H9 (cell line): ENCODE data around the gene HYI. TPM values are rescaled to one million over a fixed set of nuclear protein-coding genes. Genes with fewer than 3 reads are reported as not detected.

Experiments
- DNase-seq: peaks from one replicate; pipeline ENCODE4 v3.0.0-alpha.2; 2017
- H2AFZ ChIP-seq: one replicate; pipeline ENCODE4 v1.6.1; 2013; ENCODE audit warnings: mild to moderate bottlenecking, low read length, control low read depth, moderate library complexity
- H2AK5ac ChIP-seq: 2 replicates; pipeline ENCODE4 v1.6.1; 2013; ENCODE audit warnings: low read length, control low read depth, mixed read lengths; ENCODE audit not compliant: insufficient read length
- H2BK120ac ChIP-seq: one replicate; pipeline ENCODE4 v1.6.1; 2013; ENCODE audit warnings: low read depth, mild to moderate bottlenecking, low read length, control low read depth, inconsistent platforms; ENCODE audit not compliant: poor library complexity, severe bottlenecking
- H2BK12ac ChIP-seq: 2 replicates; pipeline ENCODE4 v1.6.1; 2013; ENCODE audit warnings: low read length, control low read depth, mixed read lengths, low read depth; ENCODE audit not compliant: insufficient read length
- H2BK15ac ChIP-seq: 2 replicates; pipeline ENCODE4 v1.6.1; 2013; ENCODE audit warnings: low read depth, low read length, control low read depth
- H2BK20ac ChIP-seq: one replicate; pipeline ENCODE4 v1.6.1; 2013; ENCODE audit warnings: low read depth, mild to moderate bottlenecking, low read length, control low read depth, inconsistent platforms; ENCODE audit not compliant: poor library complexity, severe bottlenecking
- H2BK5ac ChIP-seq: 2 replicates; pipeline ENCODE4 v1.6.1; 2013; ENCODE audit warnings: low read length, control low read depth, mixed read lengths; ENCODE audit not compliant: insufficient read length
- H3K14ac ChIP-seq: 2 replicates; pipeline ENCODE4 v1.6.1; 2013; ENCODE audit warnings: low read length, control low read depth; ENCODE audit not compliant: insufficient read depth
- H3K18ac ChIP-seq: 2 replicates; pipeline ENCODE4 v1.6.1; 2013; ENCODE audit warnings: low read depth, mild to moderate bottlenecking, mixed read lengths, low read length, control low read depth; ENCODE audit not compliant: insufficient read length
- H3K23ac ChIP-seq: 2 replicates; pipeline ENCODE4 v1.6.1; 2013; ENCODE audit warnings: low read length, control low read depth, mixed read lengths, low read depth; ENCODE audit not compliant: insufficient read length
- H3K23me2 ChIP-seq: 2 replicates; pipeline ENCODE4 v1.6.1; 2013; ENCODE audit warnings: low read depth, mild to moderate bottlenecking, mixed read lengths, low read length, control low read depth; ENCODE audit not compliant: insufficient read length, poor library complexity, severe bottlenecking
- H3K27ac ChIP-seq: 2 replicates; pipeline ENCODE4 v1.5.1; 2013; ENCODE audit warnings: low read length, control low read depth, mixed read lengths, low read depth; ENCODE audit not compliant: insufficient read length
- H3K27me3 ChIP-seq: 2 replicates; pipeline ENCODE4 v1.6.1; 2013; ENCODE audit warnings: low read length, control low read depth, inconsistent platforms; ENCODE audit not compliant: insufficient read depth
- H3K4ac ChIP-seq: 2 replicates; pipeline ENCODE4 v1.6.1; 2013; ENCODE audit warnings: low read depth, mild to moderate bottlenecking, control low read depth, inconsistent platforms, low read length, moderate library complexity
- H3K4me1 ChIP-seq: 2 replicates; pipeline ENCODE4 v1.6.1; 2013; ENCODE audit warnings: low read length, control low read depth, inconsistent platforms; ENCODE audit not compliant: insufficient read depth
- H3K4me2 ChIP-seq: 2 replicates; pipeline ENCODE4 v1.6.1; 2013; ENCODE audit warnings: low read length, control low read depth, mixed read lengths; ENCODE audit not compliant: insufficient read length, insufficient read depth
- H3K56ac ChIP-seq: 2 replicates; pipeline ENCODE4 v1.6.1; 2013; ENCODE audit warnings: low read depth, mild to moderate bottlenecking, mixed read lengths, low read length, control low read depth; ENCODE audit not compliant: insufficient read length
- H3K79me1 ChIP-seq: 2 replicates; pipeline ENCODE4 v1.6.1; 2013; ENCODE audit warnings: low read depth, mild to moderate bottlenecking, moderate library complexity, low read length, control low read depth, inconsistent platforms; ENCODE audit not compliant: insufficient read depth, poor library complexity, severe bottlenecking
- H3K79me2 ChIP-seq: 2 replicates; pipeline ENCODE4 v1.6.1; 2013; ENCODE audit warnings: low read length, control low read depth, inconsistent platforms; ENCODE audit not compliant: insufficient read depth
- H3K9ac ChIP-seq: 2 replicates; pipeline ENCODE4 v1.6.1; 2013; ENCODE audit warnings: low read length, control low read depth, mixed read lengths; ENCODE audit not compliant: insufficient read length; ENCODE audit errors: extremely low read depth
- H3K9me3 ChIP-seq: one replicate; pipeline ENCODE4 v1.6.1; 2013; ENCODE audit warnings: low read depth, low read length, inconsistent platforms; ENCODE audit not compliant: control insufficient read depth
- H3T11ph ChIP-seq: one replicate; pipeline ENCODE4 v1.6.1; 2013; ENCODE audit warnings: mild to moderate bottlenecking, low read length, control low read depth, inconsistent platforms
- H4K20me1 ChIP-seq: one replicate; pipeline ENCODE4 v1.6.1; 2013; ENCODE audit not compliant: control insufficient read depth, insufficient read length, insufficient read depth
- H4K5ac ChIP-seq: 2 replicates; pipeline ENCODE4 v1.6.1; 2013; ENCODE audit warnings: low read depth, mild to moderate bottlenecking, mixed read lengths, low read length, control low read depth; ENCODE audit not compliant: insufficient read length
- H4K8ac ChIP-seq: replicated peaks from 2 replicates; pipeline ENCODE4 v1.6.1; 2013; ENCODE audit warnings: low read length, control low read depth, mixed read lengths, low read depth; ENCODE audit not compliant: insufficient read length
- H4K91ac ChIP-seq: 2 replicates; pipeline ENCODE4 v1.6.1; 2013; ENCODE audit warnings: low read depth, mild to moderate bottlenecking, moderate library complexity, mixed read lengths, low read length, control low read depth; ENCODE audit not compliant: insufficient read length
- H3K27ac Mint-ChIP-seq, 3 experiments: 2 replicates in 2 of 3; 3 replicates in 1 of 3; pipeline ENCODE4 v1.8.0; 2020 to 2021; ENCODE audit warnings: mixed read lengths in 3 of 3, mild to moderate bottlenecking in 1 of 3, moderate library complexity in 1 of 3
- H3K27me3 Mint-ChIP-seq: 2 replicates; pipeline ENCODE4 v1.8.0; 2021; ENCODE audit warnings: low read depth, mild to moderate bottlenecking, moderate library complexity, mixed read lengths
- H3K36me3 Mint-ChIP-seq, 3 experiments: 2 replicates in 2 of 3; 3 replicates in 1 of 3; pipeline ENCODE4 v1.8.0; 2020 to 2021; ENCODE audit warnings: low read depth in 3 of 3, mixed read lengths in 3 of 3; ENCODE audit not compliant: insufficient read depth in 1 of 3
- H3K4me1 Mint-ChIP-seq, 2 experiments: 2 replicates each; pipeline ENCODE4 v1.8.0; 2020; ENCODE audit warnings: mixed read lengths in 2 of 2
- H3K4me3 Mint-ChIP-seq, 2 experiments: 2 replicates in 1 of 2; 3 replicates in 1 of 2; pipeline ENCODE4 v1.8.0; 2020 to 2021; ENCODE audit warnings: mild to moderate bottlenecking in 2 of 2, mixed read lengths in 2 of 2, moderate library complexity in 1 of 2
- H3K9me3 Mint-ChIP-seq, 2 experiments: 2 replicates in 1 of 2; 3 replicates in 1 of 2; pipeline ENCODE4 v1.8.0; 2020; ENCODE audit warnings: mild to moderate bottlenecking in 2 of 2, mixed read lengths in 2 of 2, moderate library complexity in 1 of 2
- WGBS: extraction: QIAGEN DNeasy Blood & Tissue Kit; methylation state at CpG from one replicate; pipeline ENCODE4 v1.1.7; 2013; ENCODE audit warnings: missing lambda C conversion rate, low lambda C conversion rate, mixed read lengths; ENCODE audit not compliant: insufficient read length; ENCODE audit errors: extremely low coverage; 5-methylcytosine and 5-hydroxymethylcytosine counted together
- total RNA-seq: library from RNA; stranded (reverse); gene quantifications from 2 replicates; pipeline ENCODE4 v1.2.1, GENCODE V29; 2021
- TF ChIP-seq, protein P1 (sequence below): fragments of 200-600 bp; sonication (generic); conservative IDR thresholded peaks from 3 replicates; pipeline ENCODE4 v1.8.0; 2021; ENCODE audit warnings: antibody characterized with exemption, mild to moderate bottlenecking

Gene HYI
- total RNA-seq, 1 experiment from 2014 or later = 16.1 TPM

DNA sequence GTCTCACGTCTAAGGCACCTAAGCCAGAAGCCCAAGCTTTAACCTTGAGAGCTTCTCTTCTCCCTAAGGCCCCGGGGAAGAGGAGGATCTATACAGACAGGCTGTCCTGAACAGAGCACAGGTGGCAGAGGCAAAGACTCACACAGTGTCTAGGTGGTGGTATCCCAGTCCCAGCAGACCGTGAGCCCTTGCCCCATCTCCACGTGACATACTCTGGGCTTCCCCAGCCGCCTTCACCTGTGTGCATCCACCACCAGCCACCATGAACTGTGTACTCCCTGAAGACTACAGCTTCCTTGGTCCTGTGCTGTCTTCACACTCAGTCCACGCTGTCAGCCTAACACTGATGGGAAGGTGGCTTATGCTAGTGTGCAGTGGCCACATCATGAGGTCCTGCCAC is 32.3 kb downstream of the HYI start:
- no peak overlapping the region for H4K8ac ChIP-seq
- Mint-ChIP-seq H3K36me3 (peaks cover 3 to 51% (median 28%) of the 10 kb centered on the region in 3 experiments; a peak in 6 of 7 replicates), H3K9me3 (no peaks in the 10 kb centered on the region), H3K27me3 (no peaks in the 10 kb centered on the region), H3K4me3 (no peak overlapping the region), H3K4me1 (peaks cover 9 to 10% of the 10 kb centered on the region in 2 experiments), H3K27ac (no peak overlapping the region; a peak in 1 of 7 replicates)
- no peak for DNase-seq
- H3T11ph ChIP-seq = no peak overlapping the region
- no peak overlapping the region for H3K18ac ChIP-seq
- H2BK15ac ChIP-seq = no peak overlapping the region
- no peak overlapping the region for H2BK5ac ChIP-seq
- H3K4me2 ChIP-seq = no peak overlapping the region
- no peak overlapping the region for H4K91ac ChIP-seq
- no peaks in the 10 kb centered on the region for H3K9me3 ChIP-seq
- no peaks in the 10 kb centered on the region for H3K23me2 ChIP-seq
- no peak overlapping the region for H2AFZ ChIP-seq
- no peak overlapping the region for H3K9ac ChIP-seq
- H3K79me1 ChIP-seq = no peaks in the 10 kb centered on the region
- no CpG with 5 or more reads among the region's 6 CpGs for WGBS
- no peak overlapping the region for H3K4ac ChIP-seq
- H4K20me1 ChIP-seq = no peaks in the 10 kb centered on the region
- H2AK5ac ChIP-seq = no peak overlapping the region
- no peak overlapping the region for H2BK12ac ChIP-seq
- no peak overlapping the region for H3K14ac ChIP-seq
- no peaks in the 10 kb centered on the region for H3K27me3 ChIP-seq
- H2BK20ac ChIP-seq = no peak overlapping the region
- no peaks in the 10 kb centered on the region; the same call in 1 of the 2 replicates for H3K4me1 ChIP-seq
- no peak overlapping the region for H2BK120ac ChIP-seq
- no peak overlapping the region for H3K56ac ChIP-seq
- no peak overlapping the region for H3K27ac ChIP-seq
- TF ChIP-seq, protein P1, sequence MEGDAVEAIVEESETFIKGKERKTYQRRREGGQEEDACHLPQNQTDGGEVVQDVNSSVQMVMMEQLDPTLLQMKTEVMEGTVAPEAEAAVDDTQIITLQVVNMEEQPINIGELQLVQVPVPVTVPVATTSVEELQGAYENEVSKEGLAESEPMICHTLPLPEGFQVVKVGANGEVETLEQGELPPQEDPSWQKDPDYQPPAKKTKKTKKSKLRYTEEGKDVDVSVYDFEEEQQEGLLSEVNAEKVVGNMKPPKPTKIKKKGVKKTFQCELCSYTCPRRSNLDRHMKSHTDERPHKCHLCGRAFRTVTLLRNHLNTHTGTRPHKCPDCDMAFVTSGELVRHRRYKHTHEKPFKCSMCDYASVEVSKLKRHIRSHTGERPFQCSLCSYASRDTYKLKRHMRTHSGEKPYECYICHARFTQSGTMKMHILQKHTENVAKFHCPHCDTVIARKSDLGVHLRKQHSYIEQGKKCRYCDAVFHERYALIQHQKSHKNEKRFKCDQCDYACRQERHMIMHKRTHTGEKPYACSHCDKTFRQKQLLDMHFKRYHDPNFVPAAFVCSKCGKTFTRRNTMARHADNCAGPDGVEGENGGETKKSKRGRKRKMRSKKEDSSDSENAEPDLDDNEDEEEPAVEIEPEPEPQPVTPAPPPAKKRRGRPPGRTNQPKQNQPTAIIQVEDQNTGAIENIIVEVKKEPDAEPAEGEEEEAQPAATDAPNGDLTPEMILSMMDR = no peak
- no peak overlapping the region for H3K23ac ChIP-seq
- H3K79me2 ChIP-seq = no peaks in the 10 kb centered on the region
- H4K5ac ChIP-seq = no peak overlapping the region
